GM21526 (cell line): ENCODE measurements around the gene MRPL11.
"Not testable (repeated sequence)": the region's sequence is repeated elsewhere in the genome, so short reads cannot be mapped to it uniquely, and the experiment has no call there.

Source experiments
- ATAC-seq: cut with Tn5 transposase; IDR thresholded peaks from one replicate; pipeline ENCODE4 v1.9.1; 2021; ENCODE audit warnings: moderate library complexity; ENCODE audit not compliant: unreplicated experiment, low FRiP score

MRPL11 gene

GRCh38 chr11:66467756-66468155 is 29.1 kb upstream of the MRPL11 start:
- no peak for ATAC-seq

- ATAC-seq, result peak; percentile 27
Measured at GRCh38 chr11:66467034-66467659, 28.5 kb upstream of the MRPL11 start.

DNA sequence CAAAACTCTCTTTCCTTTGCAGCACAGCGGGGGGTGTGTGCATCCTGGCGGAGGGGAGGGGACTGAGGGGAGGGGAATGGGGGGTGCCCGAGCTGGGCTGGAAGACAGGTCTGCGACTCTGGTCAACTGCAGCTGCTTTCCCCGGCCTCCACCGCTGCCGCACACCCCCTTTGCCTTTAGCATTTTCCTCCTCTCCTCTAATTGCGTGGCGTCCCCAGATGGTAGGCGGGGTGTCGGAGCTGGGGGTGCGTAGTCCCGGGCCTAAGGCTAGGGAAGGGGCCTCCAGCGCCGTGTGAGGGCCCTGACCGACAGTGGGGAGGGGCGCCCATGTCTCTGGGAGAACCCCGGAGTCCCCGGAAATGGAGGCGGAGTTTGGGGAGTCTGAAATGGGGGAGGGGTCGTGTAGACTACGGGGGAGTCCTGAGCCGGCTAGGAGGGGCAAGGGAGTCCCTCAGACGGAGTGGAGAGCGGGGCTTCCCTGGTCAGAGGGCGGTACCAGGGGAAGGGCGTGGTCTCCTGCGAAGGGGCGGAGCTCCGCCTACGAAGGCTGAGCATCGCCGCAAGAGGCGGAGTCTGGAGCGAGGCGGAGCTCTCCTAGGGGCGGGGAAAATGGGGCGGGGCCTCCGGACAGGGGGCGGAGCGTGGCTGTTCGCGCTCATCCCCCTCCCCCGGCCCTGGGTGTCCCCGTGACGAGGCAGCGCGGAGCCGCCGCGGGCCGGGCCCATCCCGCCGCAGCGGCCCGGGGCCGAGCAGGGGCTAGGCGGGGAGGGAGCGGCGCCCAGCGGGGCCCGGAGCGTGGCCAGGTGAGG is 27.8 kb upstream of the MRPL11 start, which contains the start of gene PELI3:
TSS of gene PELI3 (plus strand) at position 681 of the 809 bp plus-strand sequence. CDS start 1,224 bp downstream, outside the sequence.
- ATAC-seq, result peak; percentile 63

- no peak for ATAC-seq
Measured at GRCh38 chr11:66465373-66466224, 27.0 kb upstream of the MRPL11 start.

GRCh38 chr11:66464916-66465315 is 26.3 kb upstream of the MRPL11 start:
- no peak for ATAC-seq

- not testable (repeated sequence) for ATAC-seq
Measured at GRCh38 chr11:66464116-66464515, 25.5 kb upstream of the MRPL11 start.

DNA sequence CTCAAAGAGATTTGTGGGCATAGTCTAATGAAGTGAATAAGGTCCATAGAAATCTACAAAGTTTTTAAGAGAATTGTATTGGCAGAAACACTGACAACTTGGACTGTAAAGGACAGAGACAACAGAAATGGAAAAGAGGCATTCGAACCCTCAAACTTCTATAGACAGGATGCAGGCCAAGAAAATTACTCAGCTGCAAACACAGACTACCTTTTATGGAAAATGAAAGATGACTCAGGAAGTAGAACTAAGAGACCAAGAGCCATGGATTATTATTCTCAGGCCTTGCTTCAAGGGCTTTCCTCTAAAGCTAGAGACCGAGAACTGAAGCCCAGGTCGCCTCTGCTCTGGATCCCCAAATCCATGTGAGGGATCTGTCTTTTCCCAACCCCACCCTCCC is 24.3 kb upstream of the MRPL11 start:
- ATAC-seq, result no peak

DNA sequence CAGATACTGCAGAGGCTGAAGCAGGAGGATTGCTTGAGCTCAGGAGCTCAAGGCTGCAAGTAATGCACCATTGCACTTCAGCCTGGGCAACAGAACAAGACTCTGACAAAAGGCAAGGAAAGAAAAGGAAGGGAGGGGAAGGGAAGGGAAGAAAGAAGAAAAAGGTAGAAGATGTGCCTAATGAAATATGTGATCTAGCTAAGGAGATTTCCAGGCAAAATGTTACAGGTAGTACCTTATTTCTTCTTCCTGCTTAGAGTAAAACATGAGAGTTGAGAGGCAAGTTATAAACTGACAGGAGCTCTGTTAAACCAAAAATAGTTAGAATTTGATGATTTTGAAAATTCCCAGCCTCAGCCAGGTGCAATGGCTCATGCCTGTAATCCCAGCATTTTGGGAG is 23.4 kb upstream of the MRPL11 start:
- ATAC-seq, result no peak

DNA sequence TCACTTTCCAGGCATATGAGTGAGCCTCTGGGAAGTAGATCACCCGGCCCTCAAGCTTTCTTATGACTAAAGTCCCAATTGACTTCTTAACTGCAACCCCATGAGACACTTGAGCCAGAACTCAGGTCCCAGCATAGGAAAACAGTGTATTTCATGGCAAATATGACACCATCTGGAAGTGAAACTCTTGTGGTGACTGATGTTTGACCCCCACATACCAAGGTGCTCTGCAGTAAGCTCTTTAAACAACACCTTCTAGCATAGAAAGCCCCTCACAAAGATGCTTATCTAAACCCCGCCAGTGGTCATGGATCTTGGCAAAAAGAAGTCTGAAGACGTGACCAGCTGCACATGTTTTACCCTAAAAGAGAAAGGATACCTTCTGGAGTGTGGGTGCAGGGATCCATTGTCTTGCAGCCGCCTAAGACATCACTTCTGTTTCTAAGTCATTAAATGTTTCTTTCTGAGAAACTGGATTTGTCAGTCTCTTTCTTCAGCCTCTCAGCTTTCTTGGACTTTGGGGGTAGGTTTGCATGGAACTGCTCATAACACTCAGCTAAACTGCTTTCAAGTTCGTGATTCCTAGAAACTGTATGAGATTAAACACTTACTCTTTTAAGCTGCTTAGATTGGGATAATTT is 20.6 kb upstream of the MRPL11 start:
- no peak for ATAC-seq

DNA sequence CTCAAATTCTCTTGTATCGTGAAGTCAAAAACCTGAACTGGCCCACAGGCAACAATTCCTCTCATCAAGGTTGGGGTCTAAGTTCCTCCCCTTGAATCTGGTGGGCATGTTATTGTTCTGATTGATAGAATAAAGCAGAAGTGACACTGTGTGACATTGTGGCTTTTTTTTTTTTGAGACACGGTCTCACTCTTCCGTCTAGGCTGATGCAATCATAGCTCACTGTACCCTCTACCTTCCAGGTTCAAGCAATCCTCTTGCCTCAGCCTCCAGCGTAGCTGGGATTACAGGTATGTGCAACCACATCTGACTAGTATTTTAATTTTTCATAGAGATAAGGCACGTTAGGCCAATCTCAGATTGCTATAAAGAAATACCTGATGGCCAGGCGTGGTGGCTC is 19.2 kb upstream of the MRPL11 start:
- ATAC-seq, result no peak

GRCh38 chr11:66454828-66455227 is 16.2 kb upstream of the MRPL11 start:
- no peak for ATAC-seq

GRCh38 chr11:66454247-66454646 is 15.6 kb upstream of the MRPL11 start:
- no peak for ATAC-seq

GRCh38 chr11:66451663-66452062 is 13.0 kb upstream of the MRPL11 start:
- ATAC-seq, result no peak

- ATAC-seq, result no peak
Measured at GRCh38 chr11:66450560-66450959, 11.9 kb upstream of the MRPL11 start.

- ATAC-seq, result no peak
Measured at GRCh38 chr11:66448523-66448922, 9.9 kb upstream of the MRPL11 start.

DNA sequence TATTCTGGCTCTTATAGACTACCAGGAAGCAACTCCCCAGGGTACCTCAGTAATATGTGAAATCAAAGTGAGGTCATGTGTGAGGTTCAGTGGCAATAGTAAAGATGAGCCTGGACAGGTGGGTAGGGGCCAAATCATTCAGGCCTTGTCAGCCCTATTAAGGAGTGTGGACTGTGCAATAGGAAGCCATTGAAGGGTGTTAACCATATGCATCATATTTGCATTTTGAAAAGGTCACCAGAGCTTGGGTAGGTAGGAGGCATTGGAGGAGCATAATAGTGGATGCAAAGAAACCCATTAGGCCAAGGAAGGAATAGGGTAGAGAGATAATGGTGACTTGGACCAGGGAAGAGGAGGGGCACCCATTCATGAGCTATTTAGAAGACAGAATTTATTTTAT is 8.4 kb upstream of the MRPL11 start:
- ATAC-seq, result no peak

- no peak for ATAC-seq
Measured at GRCh38 chr11:66443602-66444001, 5.0 kb upstream of the MRPL11 start.

- ATAC-seq, result not testable (repeated sequence)
Measured at GRCh38 chr11:66440940-66441282, 2.3 kb upstream of the MRPL11 start.

DNA sequence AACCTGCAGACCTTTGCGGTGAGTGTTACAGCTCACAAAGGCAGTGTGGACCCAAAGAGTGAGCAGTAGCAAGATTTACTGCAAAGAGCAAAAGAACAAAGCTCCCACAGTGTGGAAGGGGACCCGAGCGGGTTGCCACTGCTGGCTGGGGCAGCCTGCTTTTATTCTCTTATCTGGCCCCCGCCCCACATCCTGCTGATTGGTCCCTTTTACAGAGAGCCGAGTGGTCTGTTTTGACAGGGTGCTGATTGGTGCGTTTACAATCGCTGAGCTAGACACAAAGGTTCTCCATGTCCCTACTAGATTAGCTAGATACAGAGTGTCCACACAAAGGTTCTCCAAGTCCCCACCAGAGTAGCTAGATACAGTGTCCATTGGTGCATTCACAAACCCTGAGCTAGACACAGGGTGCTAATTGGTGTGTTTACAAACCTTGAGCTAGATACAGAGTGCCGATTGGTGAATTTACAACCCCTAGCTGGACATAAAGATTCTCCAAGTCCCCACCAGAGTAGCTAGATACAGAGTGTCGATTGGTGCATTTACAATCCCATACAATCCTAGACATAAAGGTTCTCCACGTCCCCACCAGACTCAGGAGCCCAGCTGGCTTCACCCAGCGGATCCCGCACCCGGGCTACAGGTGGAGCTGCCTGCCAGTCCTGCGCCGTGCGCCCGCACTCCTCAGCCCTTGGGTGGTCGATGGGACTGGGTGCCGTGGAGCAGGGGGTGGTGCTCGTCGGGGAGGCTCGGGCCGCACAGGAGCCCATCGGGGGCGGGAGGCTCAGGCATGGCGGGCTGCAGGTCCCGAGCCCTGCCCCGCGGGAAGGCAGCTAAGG is 1.7 kb upstream of the MRPL11 start:
- not testable (repeated sequence) for ATAC-seq

- no peak for ATAC-seq
Measured at GRCh38 chr11:66437979-66438503, 607 bp downstream of the MRPL11 start.
